ENCODE data around the gene PLAC8L1. TPM values are rescaled to one million over a fixed set of nuclear protein-coding genes. Genes with fewer than 3 reads are reported as not detected.

The PLAC8L1 gene
- total RNA-seq, 1 donor from 2014 or later = 0.49 TPM

DNA sequence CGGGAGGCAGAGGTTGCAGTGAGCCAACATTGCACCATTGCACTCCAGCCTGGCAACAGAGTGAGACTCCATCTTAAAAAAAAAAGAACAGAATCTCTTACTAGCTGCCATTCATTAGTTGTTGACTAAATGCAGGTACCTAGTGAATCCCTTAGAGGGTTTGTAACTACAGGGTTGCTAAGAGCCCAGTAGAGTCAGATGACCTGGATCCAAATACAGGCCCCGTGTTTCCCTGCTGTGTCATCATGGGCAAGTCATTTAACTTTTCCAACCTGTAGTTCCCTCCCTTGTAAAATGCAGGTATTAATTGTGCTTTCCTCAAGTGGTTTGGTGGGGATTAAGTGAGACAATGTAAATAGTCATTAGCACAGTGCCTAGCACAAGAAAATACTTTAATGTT, 32.8 kb downstream of the PLAC8L1 start:
- no peaks in the 10 kb centered on the region for H3K27me3 ChIP-seq (ENCODE audit: low read depth)
- peak overlapping the region; percentile 91 for H3K27ac ChIP-seq (replicated peaks)
- DNase-seq = no peak
- TF ChIP-seq, protein P1, sequence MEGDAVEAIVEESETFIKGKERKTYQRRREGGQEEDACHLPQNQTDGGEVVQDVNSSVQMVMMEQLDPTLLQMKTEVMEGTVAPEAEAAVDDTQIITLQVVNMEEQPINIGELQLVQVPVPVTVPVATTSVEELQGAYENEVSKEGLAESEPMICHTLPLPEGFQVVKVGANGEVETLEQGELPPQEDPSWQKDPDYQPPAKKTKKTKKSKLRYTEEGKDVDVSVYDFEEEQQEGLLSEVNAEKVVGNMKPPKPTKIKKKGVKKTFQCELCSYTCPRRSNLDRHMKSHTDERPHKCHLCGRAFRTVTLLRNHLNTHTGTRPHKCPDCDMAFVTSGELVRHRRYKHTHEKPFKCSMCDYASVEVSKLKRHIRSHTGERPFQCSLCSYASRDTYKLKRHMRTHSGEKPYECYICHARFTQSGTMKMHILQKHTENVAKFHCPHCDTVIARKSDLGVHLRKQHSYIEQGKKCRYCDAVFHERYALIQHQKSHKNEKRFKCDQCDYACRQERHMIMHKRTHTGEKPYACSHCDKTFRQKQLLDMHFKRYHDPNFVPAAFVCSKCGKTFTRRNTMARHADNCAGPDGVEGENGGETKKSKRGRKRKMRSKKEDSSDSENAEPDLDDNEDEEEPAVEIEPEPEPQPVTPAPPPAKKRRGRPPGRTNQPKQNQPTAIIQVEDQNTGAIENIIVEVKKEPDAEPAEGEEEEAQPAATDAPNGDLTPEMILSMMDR (IDR thresholded peaks at IDR 0.05; ENCODE audit: borderline replicate concordance) = no peak
- no peaks in the 10 kb centered on the region for H3K36me3 ChIP-seq
- no peaks in the 10 kb centered on the region for H3K9me3 ChIP-seq (replicated peaks)
- H3K4me1 ChIP-seq = peaks cover 74% of the 10 kb centered on the region
- no peak overlapping the region for H3K4me3 ChIP-seq
- intact Hi-C loops (cut with micrococcal nuclease) = no loop called here

DNA sequence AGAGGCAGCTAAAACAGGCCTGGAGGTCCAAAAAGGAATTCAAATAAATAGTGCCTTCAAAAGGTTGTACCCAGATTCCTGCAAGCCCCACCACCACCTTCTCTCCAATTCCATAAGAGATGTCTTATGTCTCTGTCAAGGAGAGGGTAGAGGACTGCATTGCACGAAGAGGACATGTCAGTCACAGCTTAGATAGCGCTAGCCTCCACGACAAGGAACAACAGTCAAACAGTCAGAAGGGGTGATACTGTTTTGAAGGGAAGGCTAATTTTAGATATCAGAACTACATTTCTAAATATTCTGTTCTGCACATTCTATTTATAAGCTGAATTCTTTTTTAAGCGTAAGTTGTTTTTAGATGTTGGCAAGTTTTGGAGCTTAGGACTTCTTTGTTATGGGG, 34.2 kb downstream of the PLAC8L1 start:
- H3K4me3 ChIP-seq = no peak overlapping the region
- DNase-seq = no peak
- intact Hi-C loops (cut with micrococcal nuclease) = no loop called here
- TF ChIP-seq, protein P1 (IDR thresholded peaks at IDR 0.05; ENCODE audit: borderline replicate concordance) = no peak
- no peaks in the 10 kb centered on the region for H3K27me3 ChIP-seq (ENCODE audit: low read depth)
- H3K4me1 ChIP-seq = peaks cover 83% of the 10 kb centered on the region
- H3K9me3 ChIP-seq (replicated peaks) = no peaks in the 10 kb centered on the region
- H3K36me3 ChIP-seq = no peaks in the 10 kb centered on the region
- H3K27ac ChIP-seq (replicated peaks) = peak overlapping the region; percentile 91

DNA sequence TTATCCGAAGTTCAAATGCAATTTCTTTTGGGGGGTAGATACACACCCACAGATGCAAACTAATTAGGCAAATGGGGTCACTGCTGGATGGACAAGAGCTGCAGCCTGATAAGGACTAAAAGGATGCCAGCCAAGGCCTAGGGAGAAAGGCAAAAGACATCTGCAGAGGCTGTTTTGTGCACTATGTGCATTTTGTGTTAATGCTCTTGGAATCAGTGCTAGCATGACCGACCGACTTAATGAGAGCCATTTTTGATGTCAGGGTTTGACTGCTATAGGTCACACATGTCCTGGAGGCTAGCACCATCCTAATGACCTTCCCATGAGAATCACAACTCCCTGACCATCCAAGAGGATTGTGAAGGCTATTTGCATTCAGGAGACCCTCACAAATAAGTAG, 34.6 kb downstream of the PLAC8L1 start:
- Histone ChIP-seq H3K27ac (replicated peaks) (peak overlapping the region; percentile 91), H3K27me3 (ENCODE audit: low read depth) (no peaks in the 10 kb centered on the region), H3K36me3 (no peaks in the 10 kb centered on the region), H3K4me3 (no peak overlapping the region), H3K4me1 (peaks cover 83% of the 10 kb centered on the region), H3K9me3 (replicated peaks) (no peaks in the 10 kb centered on the region)
- intact Hi-C loops (cut with micrococcal nuclease) = no loop called here
- no peak for DNase-seq
- TF ChIP-seq, protein P1 (IDR thresholded peaks at IDR 0.05; ENCODE audit: borderline replicate concordance) = no peak

DNA sequence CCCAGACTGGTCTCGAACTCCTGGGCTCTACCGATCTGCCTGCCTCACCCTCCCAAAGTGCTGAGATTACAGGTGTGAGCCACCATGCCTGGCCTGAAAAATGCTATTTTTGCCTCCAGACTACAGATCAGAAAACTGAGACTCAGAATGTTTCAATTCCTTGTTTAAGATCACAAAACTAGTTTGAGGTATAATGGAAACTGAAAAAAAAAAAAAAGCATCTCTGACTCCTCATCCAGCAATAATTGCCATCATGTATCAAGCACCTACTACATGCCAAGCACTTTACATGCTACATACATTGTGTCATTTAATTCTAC, 35.6 kb downstream of the PLAC8L1 start:
- no peak overlapping the region for H3K4me3 ChIP-seq
- H3K36me3 ChIP-seq = no peaks in the 10 kb centered on the region
- no peak for DNase-seq
- intact Hi-C loops (cut with micrococcal nuclease) = no loop called here
- TF ChIP-seq, protein P1 (IDR thresholded peaks at IDR 0.05; ENCODE audit: borderline replicate concordance) = no peak
- H3K27ac ChIP-seq (replicated peaks) = peak overlapping the region; percentile 91
- H3K4me1 ChIP-seq = peaks cover 83% of the 10 kb centered on the region
- H3K27me3 ChIP-seq (ENCODE audit: low read depth) = no peaks in the 10 kb centered on the region
- H3K9me3 ChIP-seq (replicated peaks) = no peaks in the 10 kb centered on the region

DNA sequence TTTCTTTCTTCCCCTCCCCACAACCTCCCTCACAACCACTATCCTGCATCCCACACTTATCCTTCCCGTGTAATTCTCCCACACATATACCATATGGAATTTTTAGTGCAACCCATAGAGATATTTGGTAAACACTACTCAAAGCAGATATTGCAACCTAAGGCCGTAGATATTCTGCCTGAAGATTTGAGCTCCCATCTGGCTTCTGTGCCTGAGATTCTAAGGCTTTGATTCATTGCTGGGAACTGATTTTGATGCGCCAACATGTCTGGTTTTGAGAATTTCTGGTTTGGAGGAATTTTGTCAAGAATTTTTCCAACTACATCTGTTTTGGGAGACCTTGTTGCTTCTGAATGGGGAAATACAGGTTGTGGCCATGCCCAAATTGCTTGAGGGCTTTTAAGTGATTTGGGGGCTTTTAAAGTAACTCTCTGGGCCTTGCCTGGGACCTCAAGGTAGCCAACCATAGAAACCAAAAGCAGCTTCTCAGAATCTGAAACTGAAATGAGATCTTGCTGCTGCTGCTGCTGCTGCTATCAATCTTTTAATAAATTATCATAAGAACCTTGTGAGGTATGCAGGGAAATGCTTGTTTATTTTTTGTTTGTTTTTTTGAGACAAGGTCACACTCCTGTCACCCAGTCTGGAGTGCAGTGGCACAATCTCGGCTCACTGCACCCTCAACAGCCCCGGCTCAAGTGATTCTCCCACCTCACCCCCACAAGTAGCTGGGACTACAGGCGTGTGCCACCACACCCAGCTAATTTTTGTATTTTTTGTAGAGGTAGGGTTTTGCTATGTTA, 36.2 kb downstream of the PLAC8L1 start:
- DNase-seq = no peak
- H3K36me3 ChIP-seq = no peaks in the 10 kb centered on the region
- peak overlapping the region; percentile 91 for H3K27ac ChIP-seq (replicated peaks)
- no peaks in the 10 kb centered on the region for H3K27me3 ChIP-seq (ENCODE audit: low read depth)
- H3K9me3 ChIP-seq (replicated peaks) = no peaks in the 10 kb centered on the region
- H3K4me1 ChIP-seq = peaks cover 81% of the 10 kb centered on the region
- TF ChIP-seq, protein P1 (IDR thresholded peaks at IDR 0.05; ENCODE audit: borderline replicate concordance) = no peak
- H3K4me3 ChIP-seq = no peak overlapping the region
- intact Hi-C loops (cut with micrococcal nuclease) = no loop called here

All from left ventricle myocardium inferior (tissue), 1 donor.